ENCODE data around the gene CCDC70. TPM values are rescaled to one million over a fixed set of nuclear protein-coding genes. Genes with fewer than 3 reads are reported as not detected.

Gene CCDC70
- total RNA-seq, 4 donors from 2014 or later: not detected

DNA sequence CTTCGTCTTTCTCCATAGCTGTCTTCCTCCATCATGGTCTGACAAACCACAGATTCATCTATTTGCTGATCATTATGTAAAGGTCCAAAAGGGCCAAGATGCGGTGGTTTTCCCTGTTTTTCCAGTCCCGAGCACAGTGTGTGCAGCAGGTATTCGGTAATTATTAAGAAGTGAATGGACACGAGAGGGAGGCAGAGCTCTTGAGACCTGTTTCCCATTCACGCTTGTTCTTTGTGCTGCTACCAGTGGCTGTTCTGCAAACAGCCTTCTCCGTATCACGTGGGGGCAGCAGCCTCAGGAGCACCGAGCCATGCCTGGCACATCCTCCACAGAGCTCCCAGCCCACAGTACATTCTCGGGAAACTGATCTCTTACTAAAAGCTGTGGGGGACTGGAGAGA lies 50.3 kb downstream of the CCDC70 start:
- Histone ChIP-seq H3K36me3 (no peaks in the 10 kb centered on the region), H3K27ac (no peak overlapping the region), H3K27me3 (no peaks in the 10 kb centered on the region), H3K4me1 (no peaks in the 10 kb centered on the region), H3K4me3 (no peak overlapping the region), H3K9me3 (no peaks in the 10 kb centered on the region)
- no peak for DNase-seq
- TF ChIP-seq POLR2A (IDR thresholded peaks at IDR 0.05) (no peak), CTCF (IDR thresholded peaks at IDR 0.05) (peak in 3 of 6 experiments; percentile 14 to 24 (median 22))

- H3K4me1 ChIP-seq: no peaks in the 10 kb centered on the region
- no peaks in the 10 kb centered on the region for H3K36me3 ChIP-seq
- no peak for DNase-seq
- H3K4me3 ChIP-seq: no peak overlapping the region
- no peak overlapping the region for H3K27ac ChIP-seq
- H3K9me3 ChIP-seq: no peaks in the 10 kb centered on the region
- TF ChIP-seq POLR2A (IDR thresholded peaks at IDR 0.05) (no peak), CTCF (IDR thresholded peaks at IDR 0.05) (no peak)
- H3K27me3 ChIP-seq: no peaks in the 10 kb centered on the region
These were observed 50.9 kb downstream of the CCDC70 start for GRCh38 chr13:51912511-51913225.

DNA sequence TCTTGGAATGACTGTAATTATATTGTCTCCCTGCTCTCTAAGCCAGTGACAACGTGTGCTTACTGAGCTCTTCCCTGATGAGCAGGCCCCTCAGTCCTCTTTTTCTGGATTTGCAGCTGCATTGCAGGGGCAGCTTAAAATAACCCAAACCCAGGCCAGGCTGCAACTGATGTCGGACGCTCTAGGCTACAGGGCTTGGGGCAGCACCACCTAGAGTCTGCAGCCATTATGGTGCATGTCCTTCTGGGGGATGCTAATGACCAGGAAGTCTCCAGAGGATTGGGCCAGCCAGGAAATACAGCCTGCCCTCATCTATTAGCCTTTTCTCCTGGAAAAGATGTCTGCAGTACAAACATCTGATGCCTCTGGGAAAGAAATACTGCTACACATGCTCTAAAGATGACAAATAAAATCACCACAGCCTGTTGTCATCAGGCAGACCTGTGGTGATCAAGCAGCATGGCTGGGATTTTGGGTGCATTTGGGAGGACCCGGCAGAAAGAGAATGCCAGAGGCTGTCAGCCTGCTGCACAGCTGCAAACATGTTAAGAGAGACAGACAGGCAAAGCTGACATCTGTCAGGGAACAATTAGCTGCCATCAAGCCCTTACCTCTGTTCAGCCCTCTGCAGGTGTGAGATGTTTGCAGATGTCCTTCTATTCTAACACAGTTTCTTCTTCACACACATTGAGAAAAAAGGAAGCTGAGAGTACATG lies 51.8 kb downstream of the CCDC70 start:
- Histone ChIP-seq H3K36me3 (no peaks in the 10 kb centered on the region), H3K27ac (no peak overlapping the region), H3K4me1 (no peaks in the 10 kb centered on the region), H3K9me3 (no peaks in the 10 kb centered on the region), H3K4me3 (no peak overlapping the region), H3K27me3 (no peaks in the 10 kb centered on the region)
- DNase-seq: no peak
- TF ChIP-seq CTCF (IDR thresholded peaks at IDR 0.05): no peak
- TF ChIP-seq POLR2A (IDR thresholded peaks at IDR 0.05): no peak

DNA sequence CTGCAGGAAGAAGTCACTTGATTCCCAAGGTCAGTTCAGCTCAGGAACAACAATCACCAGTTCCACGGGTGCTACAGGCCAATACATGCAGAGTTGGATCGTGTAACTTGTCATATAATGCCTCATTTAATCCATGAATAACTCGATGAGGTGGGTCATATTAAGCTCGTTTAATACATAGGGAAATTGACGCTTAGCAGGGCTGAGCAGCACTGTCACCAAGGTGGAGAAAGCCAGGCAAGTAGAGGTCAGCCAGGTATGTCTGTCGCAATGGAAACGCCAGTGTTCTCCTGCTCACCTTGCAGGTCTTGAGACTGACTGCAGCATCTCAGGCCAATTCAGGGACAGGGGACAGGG lies 52.3 kb downstream of the CCDC70 start:
- Histone ChIP-seq H3K9me3 (no peaks in the 10 kb centered on the region), H3K36me3 (no peaks in the 10 kb centered on the region), H3K27ac (no peak overlapping the region), H3K27me3 (no peaks in the 10 kb centered on the region), H3K4me3 (no peak overlapping the region), H3K4me1 (no peaks in the 10 kb centered on the region)
- no peak for DNase-seq
- TF ChIP-seq CTCF (IDR thresholded peaks at IDR 0.05) (no peak), POLR2A (IDR thresholded peaks at IDR 0.05) (no peak)

Other genes with a start within 250 kb of the CCDC70 start
- gene DHRS12, start 57.8 kb upstream of the CCDC70 start, total RNA-seq: 10 to 100 TPM in 3 of 4 donors, 1 to 10 TPM in 1; 8.1 to 21.7 (median 12.5) TPM
- under 1 TPM in 2 of 4 donors, not detected in 2; 0.40 to 0.57 TPM for gene TMEM272, start 16.8 kb upstream of the CCDC70 start, total RNA-seq
- gene ATP7B, start 149.5 kb downstream of the CCDC70 start, total RNA-seq: 10 to 100 TPM in 3 of 4 donors, 1 to 10 TPM in 1; 5.0 to 40.2 (median 33.0) TPM
- gene ALG11, start 150.4 kb downstream of the CCDC70 start, total RNA-seq: 10 to 100 TPM; 18.6 to 23.1 (median 21.6) TPM
- gene UTP14C, start 162.7 kb downstream of the CCDC70 start, total RNA-seq: 10 to 100 TPM; 17.2 to 20.1 (median 18.6) TPM